ENCODE results near the gene IGSF9B.

Gene IGSF9B

GRCh38 chr11:133921026-133921425 is 35.7 kb downstream of the IGSF9B start:
- DNase-seq (ENCODE audit: low read depth) = no peak

GRCh38 chr11:133920109-133920990 is 36.4 kb downstream of the IGSF9B start:
- DNase-seq (ENCODE audit: low read depth) = no peak

- no peak for DNase-seq (ENCODE audit: low read depth)
These were observed 37.2 kb downstream of the IGSF9B start for GRCh38 chr11:133919330-133920108.

GRCh38 chr11:133918608-133919260 is 38.0 kb downstream of the IGSF9B start:
- no peak for DNase-seq (ENCODE audit: low read depth)

GRCh38 chr11:133917921-133918607 is 38.7 kb downstream of the IGSF9B start:
- no peak for DNase-seq (ENCODE audit: low read depth)

GRCh38 chr11:133916784-133917440 is 39.9 kb downstream of the IGSF9B start:
- no peak for DNase-seq (ENCODE audit: low read depth)

GRCh38 chr11:133913761-133914160 is 43.0 kb downstream of the IGSF9B start:
- DNase-seq (ENCODE audit: low read depth) = no peak

- no peak for DNase-seq (ENCODE audit: low read depth)
These were observed 45.6 kb downstream of the IGSF9B start for GRCh38 chr11:133911171-133911570.

- DNase-seq (ENCODE audit: low read depth) = no peak
These were observed 46.7 kb downstream of the IGSF9B start for GRCh38 chr11:133910101-133910500.

- no peak for DNase-seq (ENCODE audit: low read depth)
These were observed 47.9 kb downstream of the IGSF9B start for GRCh38 chr11:133908827-133909226.

GRCh38 chr11:133907841-133908241 is 48.9 kb downstream of the IGSF9B start:
- DNase-seq (ENCODE audit: low read depth) = no peak

- no peak for DNase-seq (ENCODE audit: low read depth)
These were observed 49.6 kb downstream of the IGSF9B start for GRCh38 chr11:133907216-133907615.

- DNase-seq (ENCODE audit: low read depth) = no peak
These were observed 50.0 kb downstream of the IGSF9B start for GRCh38 chr11:133906746-133907145.

GRCh38 chr11:133906241-133906640 is 50.5 kb downstream of the IGSF9B start:
- no peak for DNase-seq (ENCODE audit: low read depth)

GRCh38 chr11:133905677-133906156 is 51.1 kb downstream of the IGSF9B start:
- no peak for DNase-seq (ENCODE audit: low read depth)

GRCh38 chr11:133904818-133905515 is 51.8 kb downstream of the IGSF9B start:
- DNase-seq (ENCODE audit: low read depth) = no peak

- no peak for DNase-seq (ENCODE audit: low read depth)
These were observed 52.6 kb downstream of the IGSF9B start for GRCh38 chr11:133903875-133904817.

- DNase-seq (ENCODE audit: low read depth) = no peak
These were observed 53.7 kb downstream of the IGSF9B start for GRCh38 chr11:133903056-133903455.

GRCh38 chr11:133902506-133902905 is 54.3 kb downstream of the IGSF9B start:
- DNase-seq (ENCODE audit: low read depth) = no peak

- DNase-seq (ENCODE audit: low read depth) = no peak
These were observed 54.8 kb downstream of the IGSF9B start for GRCh38 chr11:133901999-133902398.
